Muscle of back (tissue), 11 donors: ENCODE measurements around the gene EHD3. TPM values are rescaled to one million over a fixed set of nuclear protein-coding genes. Genes with fewer than 3 reads are reported as not detected.

ENCODE experiments used
- DNase-seq, 3 donors: peaks; one replicate each; pipeline versions ENCODE4 v3.0.0 to v3.0.0-alpha.2; 2013
- polyA plus RNA-seq, 10 donors: library from polyadenylated mRNA; unstranded; fragments of 120-200 nt; gene quantifications; one replicate each; pipeline ENCODE4 v1.2.1, GENCODE V29; 2013; ENCODE audit not compliant: insufficient read length in 10 of 10

The EHD3 gene
- polyA plus RNA-seq, 10 donors = 3.1 to 5.0 (median 3.9) TPM

DNA sequence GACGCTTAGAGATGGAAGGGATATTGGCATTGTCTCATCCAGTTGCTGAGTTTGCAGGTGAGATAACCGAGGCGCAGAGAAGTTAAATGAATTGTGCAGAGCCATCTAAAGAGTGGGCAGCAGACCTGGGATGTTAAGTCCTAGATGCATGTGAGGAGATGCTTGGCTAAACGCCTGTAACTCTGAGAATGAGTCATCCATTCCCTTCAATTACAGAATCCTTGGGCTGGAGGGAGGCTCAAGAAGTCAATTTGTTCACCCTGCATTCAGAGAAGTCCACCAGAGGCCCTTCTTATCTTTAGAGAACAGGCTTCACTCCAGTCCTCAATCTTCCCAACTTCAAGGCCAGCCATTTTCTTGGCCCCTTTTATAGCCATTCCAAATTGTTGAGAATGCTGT lies 1.6 kb downstream of the EHD3 start:
- DNase-seq = peak in 2 of 3 donors; percentile 50 to 65

DNA sequence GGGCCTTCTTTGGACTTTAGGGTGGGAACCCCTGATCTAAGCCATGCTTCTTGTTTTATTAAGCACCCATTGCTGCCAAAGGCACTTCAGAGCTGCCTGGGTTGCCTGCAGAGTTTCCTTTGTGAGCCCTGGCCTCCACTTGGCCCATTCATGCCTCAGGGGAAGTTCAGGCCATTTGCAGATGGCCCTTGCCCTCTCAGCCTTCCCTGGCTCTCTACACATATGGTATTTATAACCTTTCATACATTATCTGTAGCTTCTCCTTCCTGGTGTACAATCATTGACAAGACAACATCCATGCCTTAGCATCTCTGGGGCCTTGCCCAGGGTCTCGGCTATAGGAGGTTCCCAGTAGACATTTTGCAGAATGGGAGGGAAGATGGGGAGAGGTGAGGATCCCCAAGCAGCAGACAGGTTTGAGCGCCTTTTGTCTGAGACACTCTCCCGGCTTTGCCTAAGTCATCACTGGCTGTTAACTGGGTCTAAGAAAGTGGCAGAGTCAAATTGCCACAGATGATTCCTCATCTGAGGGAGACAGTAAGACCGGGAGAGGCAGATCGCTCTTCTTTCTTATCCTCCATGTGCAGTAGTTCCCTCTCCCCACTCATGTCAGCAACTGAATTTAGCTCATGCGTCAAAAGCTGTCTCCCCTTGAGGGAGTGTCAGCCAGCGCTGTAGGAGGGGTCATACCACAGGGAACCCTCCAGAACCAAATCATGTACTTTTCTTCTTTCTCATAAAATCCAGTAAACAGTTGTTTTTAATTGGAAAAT lies 2.7 kb downstream of the EHD3 start:
- DNase-seq = no peak

DNA sequence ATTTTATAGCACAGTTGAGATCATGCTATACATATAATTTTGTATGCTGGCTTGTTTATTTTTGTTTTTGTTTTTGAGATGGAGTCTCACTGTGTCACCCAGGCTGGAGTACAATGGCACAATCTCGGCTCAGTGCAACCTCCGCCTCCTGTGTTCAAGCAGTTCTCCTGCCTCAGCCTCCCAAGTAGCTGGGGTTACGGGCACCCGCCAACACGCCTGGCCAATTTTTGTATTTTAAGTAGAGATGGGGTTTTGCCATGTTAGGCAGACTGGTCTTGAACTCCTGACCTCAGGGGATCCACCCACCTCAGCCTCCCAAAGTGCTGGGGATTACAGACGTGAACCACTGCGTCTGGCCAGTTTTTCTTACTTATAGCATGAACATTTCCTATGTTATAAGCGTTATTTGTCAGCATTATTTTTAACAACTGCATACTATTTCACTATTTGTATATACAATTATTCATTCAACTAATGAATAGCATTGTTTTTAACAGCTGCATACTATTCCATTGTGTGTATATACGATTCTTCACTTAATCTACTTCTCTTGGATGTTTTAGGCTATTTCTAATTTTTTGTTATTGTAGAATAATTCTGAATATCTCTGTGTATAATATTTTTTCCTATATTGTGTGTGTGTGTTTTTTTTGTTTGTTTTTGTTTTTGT lies 3.5 kb downstream of the EHD3 start:
- no peak for DNase-seq

DNA sequence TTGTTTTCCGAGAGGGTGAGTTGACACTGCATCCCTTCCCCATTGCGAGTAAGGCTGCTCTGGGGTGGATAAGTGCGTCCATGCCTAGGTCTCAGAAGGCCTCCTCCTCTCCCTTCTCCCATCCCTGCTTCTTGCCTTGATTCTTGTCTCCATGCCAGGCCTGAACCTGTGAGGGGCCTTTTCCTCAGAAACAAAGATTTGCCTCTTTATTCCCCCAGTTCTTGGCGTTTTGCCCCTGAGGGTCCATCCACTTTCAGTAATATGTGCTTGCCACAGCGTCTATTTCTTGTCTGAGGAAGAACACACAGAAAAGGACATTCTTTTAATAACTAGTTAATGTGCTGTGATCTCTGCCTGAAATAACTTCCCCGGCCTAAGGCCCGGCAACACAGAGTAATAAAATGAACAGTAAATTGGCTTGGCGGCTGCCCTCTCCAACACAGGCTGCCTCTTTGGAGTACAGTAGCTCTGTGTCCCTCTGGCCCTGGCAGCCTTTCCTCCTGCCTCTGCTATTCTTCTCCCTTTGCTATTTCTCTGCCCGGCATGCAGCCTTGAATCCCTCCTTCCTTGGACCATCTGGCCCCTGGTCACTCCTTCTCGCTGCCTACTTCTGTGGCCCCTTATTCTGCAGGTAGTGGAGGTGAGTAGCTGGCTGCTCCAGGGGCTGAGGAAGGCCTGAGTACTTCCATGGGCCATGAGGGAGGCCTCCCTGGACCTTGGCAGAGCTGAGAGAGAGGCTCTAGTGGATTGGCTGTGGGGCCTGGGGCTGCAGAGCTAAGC lies 4.4 kb downstream of the EHD3 start:
- no peak for DNase-seq

DNA sequence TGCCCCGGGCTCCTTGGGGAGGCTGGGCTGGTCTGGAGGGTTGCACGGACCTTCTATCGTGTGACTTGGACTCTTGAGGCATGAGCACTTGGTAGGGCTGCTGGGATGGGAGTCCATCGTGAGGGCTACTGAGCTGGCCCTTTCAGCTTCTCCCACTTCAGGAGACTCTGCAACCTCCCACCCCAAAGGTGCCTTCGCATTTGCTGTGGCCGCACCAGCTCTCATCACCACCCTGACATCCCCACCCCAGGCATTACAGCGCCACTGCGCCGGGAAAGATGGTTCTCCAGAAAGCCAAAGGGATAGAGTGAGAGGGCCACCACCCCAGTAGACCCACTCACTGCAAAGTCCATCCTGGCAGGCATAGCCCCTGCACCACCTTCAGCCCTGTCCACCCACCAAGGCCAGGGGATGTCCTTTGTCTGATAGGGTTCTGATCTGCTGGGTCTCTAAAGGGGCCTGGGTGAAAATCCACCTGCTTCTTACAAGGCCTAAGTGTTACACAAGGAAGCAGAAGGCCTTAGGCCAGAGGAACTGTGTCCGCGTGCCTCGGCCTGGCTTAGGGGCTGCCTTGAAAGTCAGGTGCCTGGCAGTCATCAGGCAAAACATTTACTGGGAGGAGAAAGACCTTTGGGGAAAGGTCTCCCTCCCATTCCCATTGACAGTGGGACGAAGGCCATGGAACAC lies 5.1 kb downstream of the EHD3 start:
- DNase-seq = no peak

DNA sequence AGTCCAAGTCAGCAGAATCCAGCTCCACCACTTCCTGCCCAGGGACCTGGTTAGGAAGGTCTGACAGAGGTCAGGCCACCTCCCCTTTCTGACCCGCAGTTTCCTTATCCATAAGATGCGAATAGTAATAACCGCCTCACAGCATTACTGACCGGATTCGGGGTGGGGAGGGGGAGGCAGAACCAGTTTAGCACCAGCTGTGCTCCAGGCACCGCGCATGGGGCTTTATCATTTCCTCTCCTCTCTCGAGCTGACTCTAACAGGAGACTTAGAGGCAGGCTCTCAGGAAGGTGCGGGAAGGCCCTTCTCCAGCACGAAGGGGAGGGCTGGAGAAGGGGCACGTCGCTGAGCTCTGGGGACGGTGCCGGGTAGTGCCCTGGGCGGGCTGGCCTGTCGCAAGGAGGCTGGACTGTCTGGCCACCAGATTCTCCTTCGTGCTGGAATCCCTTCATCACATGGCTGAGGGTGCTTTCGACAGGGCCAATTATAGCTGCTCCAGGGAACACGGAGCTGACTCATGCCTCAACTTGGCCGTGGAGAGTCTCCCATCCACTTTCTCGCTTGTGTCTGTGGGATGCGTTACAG lies 5.7 kb downstream of the EHD3 start:
- peak; percentile 40 to 73 (median 45) for DNase-seq

DNA sequence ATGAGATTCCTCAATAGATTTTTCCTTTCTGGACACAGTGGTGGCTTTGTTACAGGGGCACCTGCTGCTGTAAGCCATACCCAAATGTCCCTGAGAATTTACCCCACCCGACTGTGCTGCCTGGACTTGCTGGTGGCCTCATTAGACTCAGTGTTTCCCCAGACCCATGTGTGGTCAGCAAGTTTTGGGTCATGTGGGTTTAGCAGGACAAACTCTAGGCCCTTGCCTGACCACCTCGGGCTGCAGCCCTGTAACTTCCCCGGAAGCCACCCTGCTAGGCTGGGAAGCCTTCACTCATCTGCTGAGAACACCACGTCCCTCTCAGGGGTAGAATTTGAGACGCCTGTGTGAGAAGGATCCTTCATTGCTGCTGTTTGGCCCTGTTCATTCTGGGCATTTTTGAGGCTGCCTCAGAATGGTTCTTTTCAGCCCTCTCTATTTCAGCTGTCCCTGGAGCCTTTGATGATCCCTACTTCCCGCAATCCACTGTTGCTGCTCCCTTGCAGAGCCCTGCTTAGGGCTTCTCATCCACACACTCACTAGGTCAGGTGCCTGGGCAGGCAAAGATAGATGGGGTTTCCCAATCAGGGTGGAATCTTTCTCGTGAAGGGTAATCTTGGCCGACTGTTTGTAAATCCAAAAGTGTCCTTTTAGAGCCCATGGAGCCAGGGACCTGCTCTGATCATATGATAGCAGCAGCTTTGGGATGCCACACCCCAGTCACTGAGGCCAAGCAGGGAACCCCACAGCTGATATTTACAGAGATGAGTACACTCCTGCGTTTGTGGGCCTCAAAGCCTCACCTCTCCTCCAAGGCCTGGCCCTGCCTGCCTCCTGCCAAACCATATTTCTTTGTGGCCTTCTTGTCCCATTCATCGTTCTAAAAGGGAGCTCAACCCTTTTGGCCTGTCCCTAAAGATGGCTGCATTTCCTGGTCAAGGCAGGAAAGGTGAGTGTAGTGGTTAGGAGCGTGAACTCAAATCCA lies 6.7 kb downstream of the EHD3 start:
- DNase-seq = no peak

DNA sequence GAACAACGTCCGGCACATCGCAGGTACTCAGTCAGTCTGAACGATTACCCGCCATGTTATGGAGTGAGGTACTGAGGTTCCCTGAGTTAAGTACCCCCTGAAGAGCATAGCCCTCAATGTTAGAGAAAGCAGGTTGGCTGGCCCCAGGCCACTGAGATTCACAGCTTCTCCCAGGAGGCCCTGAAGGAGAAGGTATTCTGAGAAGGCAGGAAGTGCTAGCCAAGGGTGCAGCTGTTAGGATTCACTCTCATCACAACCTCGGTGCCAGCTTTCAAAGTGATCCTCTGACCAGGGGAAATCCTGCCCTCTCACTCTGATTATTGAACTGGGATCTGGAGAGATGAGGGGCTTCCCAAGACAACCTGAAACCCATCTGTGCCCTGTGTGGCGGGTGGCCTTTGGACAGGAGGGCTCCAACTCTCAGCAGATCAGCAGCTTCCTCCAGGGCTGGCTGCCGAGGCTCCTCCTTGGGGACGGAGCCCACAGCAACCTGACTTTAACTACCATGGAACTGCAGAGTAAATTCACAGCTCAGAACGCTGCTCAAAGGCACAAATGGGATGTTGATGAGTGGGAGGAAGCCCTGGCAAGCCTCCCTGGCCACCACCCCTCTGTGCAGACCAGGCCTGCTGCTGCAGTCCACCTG lies 7.8 kb downstream of the EHD3 start:
- peak in 2 of 3 donors; percentile 28 to 35 for DNase-seq

DNA sequence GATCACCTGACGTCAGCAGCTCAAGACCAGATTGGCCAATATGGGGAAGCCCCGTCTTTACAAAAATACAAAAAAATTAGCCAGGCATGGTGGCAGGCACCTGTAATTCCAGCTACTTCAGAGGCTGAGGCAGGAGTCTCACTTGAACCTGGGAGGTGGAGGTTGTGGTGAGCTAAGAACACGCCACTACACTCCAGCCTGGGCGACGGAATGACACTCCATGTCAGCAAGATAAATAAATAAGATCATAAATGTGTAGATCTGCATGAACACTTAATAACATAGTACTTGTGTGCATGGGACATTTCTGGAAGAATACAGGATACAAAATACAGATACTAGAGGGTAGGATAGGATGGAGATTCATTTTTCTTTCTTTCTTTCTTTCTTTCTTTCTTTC lies 9.1 kb downstream of the EHD3 start:
- DNase-seq = no peak

DNA sequence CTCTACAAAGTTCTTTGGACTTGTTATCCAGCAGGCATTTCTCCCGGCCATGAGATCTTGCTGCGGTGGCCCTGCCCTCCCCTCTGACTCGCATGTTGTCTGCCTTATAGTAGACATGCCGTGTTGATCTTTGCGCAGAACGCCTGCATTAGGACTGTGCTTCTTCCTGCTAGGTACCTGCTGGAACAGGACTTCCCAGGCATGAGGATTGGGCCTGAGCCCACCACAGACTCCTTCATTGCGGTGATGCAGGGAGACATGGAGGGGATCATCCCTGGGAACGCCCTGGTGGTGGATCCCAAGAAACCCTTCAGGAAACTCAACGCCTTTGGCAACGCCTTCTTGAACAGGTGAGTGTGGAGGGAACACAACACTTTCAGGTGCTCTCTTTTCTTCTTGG lies 10.1 kb downstream of the EHD3 start:
- DNase-seq = no peak

DNA sequence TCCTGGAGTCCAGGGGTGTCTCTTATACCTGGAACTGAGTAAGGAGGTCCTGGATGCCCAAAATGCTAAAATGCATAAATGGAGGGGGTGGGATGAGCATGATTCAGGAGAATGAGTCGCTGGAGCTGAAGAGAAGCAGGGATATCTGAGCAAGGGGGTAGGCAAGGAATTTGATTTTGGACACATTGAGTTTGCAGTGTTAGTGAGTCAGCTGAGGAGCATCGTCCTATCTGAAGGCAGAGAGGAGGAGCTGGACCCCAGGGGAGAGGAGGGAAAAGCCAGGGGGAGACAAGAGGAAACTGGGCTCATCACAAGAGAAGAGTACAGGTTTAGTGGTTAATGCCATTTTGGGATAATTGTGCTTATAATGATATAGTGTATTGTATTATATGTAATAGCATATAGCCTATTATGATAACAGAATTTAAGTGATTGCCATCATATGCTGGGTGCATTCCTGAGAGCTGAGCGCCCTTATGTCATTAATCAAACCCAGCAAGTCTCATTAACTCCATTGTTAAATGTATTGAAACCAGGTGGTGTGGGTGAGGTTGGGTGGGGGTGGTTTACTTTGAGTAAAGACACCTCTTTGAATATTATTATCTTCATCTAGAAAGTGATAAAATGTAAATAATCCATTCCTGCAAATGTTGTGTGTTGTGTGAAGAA lies 12.4 kb downstream of the EHD3 start:
- DNase-seq = peak in 1 of 3 donors; percentile 34

DNA sequence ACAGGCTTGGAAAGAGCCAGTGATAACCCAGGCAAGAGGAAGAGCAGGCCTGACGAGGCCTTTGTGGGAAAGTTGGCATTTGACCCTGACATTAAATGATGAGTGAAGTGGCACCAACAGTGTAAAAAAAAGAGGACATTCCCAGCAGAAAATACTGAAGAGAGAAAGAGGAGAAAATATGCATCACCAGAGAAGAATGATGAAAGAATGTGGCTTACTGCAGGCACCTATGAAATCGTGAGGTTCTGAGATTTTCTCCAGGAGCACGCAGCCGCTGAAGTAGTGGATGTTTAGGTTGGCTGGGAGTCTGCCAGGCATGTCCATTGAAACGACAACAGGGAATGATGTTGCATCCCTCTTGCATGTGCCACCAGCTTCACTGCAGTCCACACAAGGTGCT lies 13.8 kb downstream of the EHD3 start:
- no peak for DNase-seq

DNA sequence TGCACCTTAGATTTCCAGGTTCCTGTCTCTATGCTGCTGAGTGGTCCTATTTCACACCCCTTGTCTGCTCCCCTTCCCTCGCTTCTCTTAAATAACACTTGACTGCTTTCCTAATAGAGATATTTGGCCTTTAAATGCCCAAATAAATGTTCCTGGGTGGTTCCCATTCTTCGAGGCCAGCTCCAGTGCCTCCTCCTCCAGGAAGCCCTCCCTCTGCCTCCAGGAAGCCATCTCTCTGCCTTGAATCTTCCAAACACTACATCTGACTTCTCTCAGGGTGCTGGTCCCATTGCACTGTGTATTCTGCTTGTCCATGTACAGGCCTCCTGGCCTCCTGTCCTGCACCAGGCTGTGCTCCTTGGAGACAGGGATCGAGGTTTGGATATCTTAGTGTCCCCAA lies 14.2 kb downstream of the EHD3 start:
- DNase-seq = no peak

DNA sequence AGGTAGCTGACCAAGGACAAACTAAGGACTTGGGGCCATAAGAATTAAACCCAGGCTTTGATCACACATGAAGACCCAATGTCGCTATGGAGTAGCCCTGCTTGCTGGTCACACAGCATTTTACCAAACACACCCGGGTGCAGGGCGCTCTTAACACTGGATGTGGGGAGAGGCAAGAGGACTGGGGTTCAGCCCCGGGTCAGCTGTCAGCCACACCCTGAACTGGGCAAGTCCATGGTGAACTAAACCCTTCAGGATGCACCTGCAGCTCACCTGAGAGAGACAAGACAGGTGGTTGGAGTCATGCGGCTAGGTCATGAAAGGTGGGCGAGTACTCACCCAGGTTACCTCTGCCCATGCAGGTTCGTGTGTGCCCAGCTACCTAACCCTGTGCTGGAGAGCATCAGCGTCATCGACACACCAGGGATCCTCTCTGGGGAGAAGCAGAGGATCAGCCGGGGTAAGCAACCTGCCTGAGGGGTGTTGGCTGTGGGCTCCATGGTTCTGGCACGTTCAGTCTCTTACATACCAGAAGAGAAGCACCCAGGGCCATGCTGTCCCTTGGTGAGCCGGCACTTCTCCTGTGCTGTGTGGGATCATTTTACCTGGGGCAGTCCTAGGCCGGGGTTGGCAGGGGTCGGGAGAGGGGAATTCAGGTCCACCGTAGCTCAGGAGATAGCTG lies 15.2 kb downstream of the EHD3 start:
- no peak for DNase-seq

DNA sequence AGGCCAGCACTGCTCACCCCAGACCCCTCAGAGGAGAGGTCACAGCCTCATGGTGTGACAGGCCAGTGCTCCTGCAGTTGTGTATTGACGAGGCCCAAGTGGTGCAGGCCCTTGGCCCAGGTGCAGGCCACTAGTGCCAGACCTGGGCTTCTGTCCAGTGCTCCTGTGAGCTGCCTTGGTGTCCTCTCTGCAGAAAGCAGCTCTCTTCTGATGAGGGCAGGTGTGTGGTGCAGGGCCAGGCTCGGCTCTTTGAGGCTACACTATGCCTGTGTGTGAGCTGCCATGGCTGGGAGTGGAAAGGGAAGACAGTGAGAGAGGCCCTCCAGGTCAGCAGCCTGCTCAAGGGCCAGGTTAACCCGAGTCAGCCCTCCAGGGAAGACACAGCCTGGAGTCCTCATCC lies 17.1 kb downstream of the EHD3 start:
- no peak for DNase-seq

DNA sequence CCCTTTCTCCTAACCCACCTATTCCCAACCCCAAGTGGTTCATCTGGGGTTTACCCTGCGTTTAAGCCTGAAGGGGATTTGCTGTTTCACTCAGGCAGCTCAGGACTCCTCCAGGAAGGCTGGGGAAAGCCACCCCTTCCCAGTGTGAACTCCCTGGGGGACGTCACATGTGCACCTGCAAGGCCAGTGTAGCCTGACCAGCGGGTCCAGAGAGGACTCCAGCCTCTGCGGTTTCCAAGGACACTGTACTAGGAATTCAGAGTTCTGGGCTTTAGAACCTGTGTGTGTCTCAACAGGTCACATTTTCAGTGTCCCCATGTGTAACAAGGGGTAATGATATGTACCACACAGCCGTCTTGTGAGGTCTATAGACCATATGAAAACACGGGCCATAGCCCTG lies 17.9 kb downstream of the EHD3 start:
- DNase-seq = no peak

DNA sequence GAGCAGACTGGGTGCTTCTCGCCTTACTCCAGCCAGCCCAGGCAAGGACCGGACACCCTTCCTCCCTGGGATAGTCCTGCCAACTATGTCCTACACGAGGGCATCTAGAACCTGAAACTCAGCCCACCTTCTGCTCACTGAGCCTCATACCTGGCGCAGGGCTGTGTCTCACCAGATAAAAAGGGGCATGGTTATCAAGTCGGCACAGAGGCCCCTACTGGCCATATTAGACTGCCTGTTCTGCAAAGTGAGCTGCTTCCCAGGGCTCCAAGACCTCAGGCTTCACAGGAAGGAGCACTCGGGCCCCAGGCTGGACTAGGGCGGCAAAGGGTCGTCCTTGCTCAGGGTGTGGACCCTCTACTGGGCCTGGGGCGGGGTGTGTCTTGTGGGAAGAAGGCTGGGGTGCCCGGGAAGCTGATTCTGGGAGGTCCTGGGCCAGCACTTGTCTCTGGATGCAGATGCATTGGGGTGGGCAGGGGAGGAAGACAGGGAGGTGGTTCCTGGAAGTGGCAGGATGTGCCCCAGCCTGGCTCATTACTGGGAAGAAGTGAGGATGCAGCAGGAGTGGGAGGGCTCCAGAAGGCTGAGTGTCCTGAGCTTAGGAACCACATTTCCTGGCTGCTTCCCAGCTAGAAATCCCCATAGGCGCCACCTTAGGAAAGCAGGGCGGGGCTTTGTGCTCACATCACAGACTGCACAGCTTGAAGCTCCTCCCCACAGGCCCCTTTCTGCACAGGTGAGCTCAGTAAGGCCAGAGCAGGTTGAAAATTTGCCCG lies 19.6 kb downstream of the EHD3 start:
- DNase-seq = no peak
